Neural progenitor cell (in vitro differentiated cells): ENCODE results near the gene NRF1. TPM values are rescaled to one million over a fixed set of nuclear protein-coding genes. Genes with fewer than 3 reads are reported as not detected.

Source experiments
- DNase-seq: peaks from one replicate; pipeline ENCODE4 v3.0.0-alpha.2; 2016; ENCODE audit warnings: low spot score
- H2AFZ ChIP-seq: fragments of 200-600 bp; sonication (generic); replicated peaks from 2 replicates; pipeline ENCODE4 v1.6.1; 2016; ENCODE audit warnings: antibody characterized with exemption
- H3F3A ChIP-seq: fragments of 200-600 bp; sonication (generic); 2 replicates; pipeline ENCODE4 v1.6.1; 2016; ENCODE audit warnings: antibody characterized with exemption, low read depth
- H3K27ac ChIP-seq: fragments of 200-600 bp; sonication (generic); 2 replicates; pipeline ENCODE4 v1.5.1; 2016; ENCODE audit warnings: mild to moderate bottlenecking
- H3K27me3 ChIP-seq: fragments of 200-600 bp; sonication (generic); 2 replicates; pipeline ENCODE4 v1.6.1; 2016; ENCODE audit warnings: mild to moderate bottlenecking, moderate library complexity
- H3K36me3 ChIP-seq: fragments of 200-600 bp; sonication (generic); 2 replicates; pipeline ENCODE4 v1.5.1; 2016
- H3K4me1 ChIP-seq: fragments of 200-600 bp; sonication (generic); 2 replicates; pipeline ENCODE4 v1.6.1; 2016; ENCODE audit warnings: mixed run types
- H3K4me2 ChIP-seq: fragments of 200-600 bp; sonication (generic); 2 replicates; pipeline ENCODE4 v1.6.1; 2016
- H3K4me3 ChIP-seq: fragments of 200-600 bp; sonication (generic); 2 replicates; pipeline ENCODE4 v1.5.1; 2016
- H3K79me2 ChIP-seq: fragments of 200-600 bp; sonication (generic); 2 replicates; pipeline ENCODE4 v1.6.1; 2016; ENCODE audit warnings: low read depth
- H3K9ac ChIP-seq: fragments of 200-600 bp; sonication (generic); 2 replicates; pipeline ENCODE4 v1.6.1; 2016
- H3K9me3 ChIP-seq: fragments of 200-600 bp; sonication (generic); 2 replicates; pipeline ENCODE4 v1.5.1; 2016; ENCODE audit warnings: low read depth
- H4K20me1 ChIP-seq: fragments of 200-600 bp; sonication (generic); 2 replicates; pipeline ENCODE4 v1.6.1; 2016; ENCODE audit warnings: low read depth
- H3K27ac Mint-ChIP-seq: 3 replicates; pipeline ENCODE4 v1.8.0; 2021; ENCODE audit warnings: mixed read lengths
- H3K27me3 Mint-ChIP-seq: 2 replicates; pipeline ENCODE4 v1.8.0; 2022; ENCODE audit warnings: low read depth, mild to moderate bottlenecking, inconsistent platforms, moderate library complexity, mixed read lengths; ENCODE audit not compliant: insufficient read depth
- H3K36me3 Mint-ChIP-seq: 3 replicates; pipeline ENCODE4 v1.8.0; 2021; ENCODE audit warnings: mixed read lengths
- H3K4me1 Mint-ChIP-seq: 3 replicates; pipeline ENCODE4 v1.8.0; 2021; ENCODE audit warnings: mixed read lengths
- H3K4me3 Mint-ChIP-seq: 3 replicates; pipeline ENCODE4 v1.8.0; 2021; ENCODE audit warnings: mild to moderate bottlenecking, moderate library complexity, mixed read lengths
- H3K9me3 Mint-ChIP-seq: 3 replicates; pipeline ENCODE4 v1.8.0; 2020; ENCODE audit warnings: mixed read lengths
- EZH2 ChIP-seq: fragments of 200-600 bp; sonication (generic); IDR thresholded peaks from 2 replicates; pipeline ENCODE4 v1.6.1; 2017; ENCODE audit warnings: antibody characterized with exemption, mild to moderate bottlenecking, moderate library complexity
- EZH2phosphoT487 ChIP-seq: fragments of 200-600 bp; sonication (generic); IDR thresholded peaks from 2 replicates; pipeline ENCODE4 v1.6.1; 2017; ENCODE audit warnings: antibody characterized with exemption
- total RNA-seq: library from RNA; depleted of rRNA; stranded (reverse); fragments of >200 nt; gene quantifications from 2 replicates; pipeline ENCODE4 v1.2.3, GENCODE V29; 2015; ENCODE audit warnings: low replicate concordance
- TF ChIP-seq, protein P1 (sequence below): fragments of 200-600 bp; sonication (generic); IDR thresholded peaks from 2 replicates; pipeline ENCODE4 v1.5.1; 2017; ENCODE audit warnings: antibody characterized with exemption, mild to moderate bottlenecking

NRF1 gene
- total RNA-seq, 1 donor from 2014 or later = 22.9 TPM

DNA sequence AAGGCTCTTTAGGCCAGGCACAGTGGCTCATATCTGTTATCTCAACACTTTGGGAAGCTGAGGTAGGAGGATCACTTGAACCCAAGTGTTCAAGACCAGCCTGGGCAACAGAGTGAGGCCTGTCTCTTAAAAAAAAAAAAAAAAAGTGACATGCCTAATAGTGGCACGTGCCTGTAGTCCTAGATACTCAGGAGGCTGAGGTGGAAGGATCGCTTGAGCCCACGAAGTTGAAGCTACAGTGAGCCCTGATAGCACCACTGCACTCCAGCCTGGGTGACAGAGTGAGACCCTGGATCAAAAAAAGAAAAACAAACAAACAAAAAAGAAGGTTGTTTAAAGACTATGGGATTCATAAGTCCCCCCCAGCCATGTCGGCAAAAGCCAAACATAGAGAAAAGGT is 42.2 kb upstream of the NRF1 start:
- Mint-ChIP-seq H3K27me3 (no peaks in the 10 kb centered on the region), H3K4me3 (no peak overlapping the region), H3K9me3 (peaks cover 14% of the 10 kb centered on the region), H3K36me3 (no peaks in the 10 kb centered on the region), H3K27ac (no peak overlapping the region), H3K4me1 (peaks cover 6% of the 10 kb centered on the region)
- Histone ChIP-seq H3K9ac (no peak overlapping the region), H3K79me2 (no peaks in the 10 kb centered on the region), H2AFZ (no peak overlapping the region), H3K9me3 (no peaks in the 10 kb centered on the region), H3K36me3 (no peaks in the 10 kb centered on the region), H3K27ac (no peak overlapping the region), H4K20me1 (no peaks in the 10 kb centered on the region), H3K4me1 (no peaks in the 10 kb centered on the region), H3K27me3 (no peaks in the 10 kb centered on the region), H3K4me2 (no peak overlapping the region), H3K4me3 (no peak overlapping the region), H3F3A (no peaks in the 10 kb centered on the region)
- TF ChIP-seq, protein P1, sequence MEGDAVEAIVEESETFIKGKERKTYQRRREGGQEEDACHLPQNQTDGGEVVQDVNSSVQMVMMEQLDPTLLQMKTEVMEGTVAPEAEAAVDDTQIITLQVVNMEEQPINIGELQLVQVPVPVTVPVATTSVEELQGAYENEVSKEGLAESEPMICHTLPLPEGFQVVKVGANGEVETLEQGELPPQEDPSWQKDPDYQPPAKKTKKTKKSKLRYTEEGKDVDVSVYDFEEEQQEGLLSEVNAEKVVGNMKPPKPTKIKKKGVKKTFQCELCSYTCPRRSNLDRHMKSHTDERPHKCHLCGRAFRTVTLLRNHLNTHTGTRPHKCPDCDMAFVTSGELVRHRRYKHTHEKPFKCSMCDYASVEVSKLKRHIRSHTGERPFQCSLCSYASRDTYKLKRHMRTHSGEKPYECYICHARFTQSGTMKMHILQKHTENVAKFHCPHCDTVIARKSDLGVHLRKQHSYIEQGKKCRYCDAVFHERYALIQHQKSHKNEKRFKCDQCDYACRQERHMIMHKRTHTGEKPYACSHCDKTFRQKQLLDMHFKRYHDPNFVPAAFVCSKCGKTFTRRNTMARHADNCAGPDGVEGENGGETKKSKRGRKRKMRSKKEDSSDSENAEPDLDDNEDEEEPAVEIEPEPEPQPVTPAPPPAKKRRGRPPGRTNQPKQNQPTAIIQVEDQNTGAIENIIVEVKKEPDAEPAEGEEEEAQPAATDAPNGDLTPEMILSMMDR = no peak
- TF ChIP-seq EZH2phosphoT487 = no peak
- TF ChIP-seq EZH2 = no peak
- DNase-seq = no peak

DNA sequence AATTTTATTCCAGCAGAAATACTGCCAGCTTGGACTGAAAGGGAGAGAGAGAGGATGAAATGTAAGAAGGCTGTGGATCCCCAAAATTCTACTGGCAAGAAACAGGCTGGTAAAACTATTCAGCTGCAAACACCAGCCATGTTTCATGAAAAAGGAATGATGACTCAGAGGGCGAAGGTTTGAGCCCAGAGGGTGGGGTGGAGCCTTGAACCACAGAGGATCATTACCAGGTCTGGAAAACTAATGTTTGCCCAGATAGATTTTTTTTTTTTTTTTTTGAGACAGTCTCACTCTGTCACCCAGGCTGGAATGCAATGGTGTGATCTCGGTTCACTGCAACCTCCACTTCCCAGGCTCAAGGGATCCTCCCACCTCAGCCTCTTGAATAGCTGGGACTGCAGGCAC is 41.7 kb upstream of the NRF1 start:
- no peak overlapping the region for H3K4me3 Mint-ChIP-seq
- H3K4me1 Mint-ChIP-seq = peaks cover 6% of the 10 kb centered on the region
- TF ChIP-seq EZH2 (no peak), EZH2phosphoT487 (no peak)
- TF ChIP-seq, protein P1 = no peak
- Histone ChIP-seq H3K36me3 (no peaks in the 10 kb centered on the region), H3K27ac (no peak overlapping the region), H3K9me3 (no peaks in the 10 kb centered on the region), H3K4me3 (no peak overlapping the region), H3F3A (no peaks in the 10 kb centered on the region), H3K4me1 (no peaks in the 10 kb centered on the region), H3K9ac (no peak overlapping the region), H3K4me2 (no peak overlapping the region), H2AFZ (no peak overlapping the region), H4K20me1 (no peaks in the 10 kb centered on the region), H3K27me3 (no peaks in the 10 kb centered on the region), H3K79me2 (no peaks in the 10 kb centered on the region)
- no peak for DNase-seq
- no peak overlapping the region for H3K27ac Mint-ChIP-seq
- no peaks in the 10 kb centered on the region for H3K27me3 Mint-ChIP-seq
- peaks cover 14% of the 10 kb centered on the region for H3K9me3 Mint-ChIP-seq
- no peaks in the 10 kb centered on the region for H3K36me3 Mint-ChIP-seq

DNA sequence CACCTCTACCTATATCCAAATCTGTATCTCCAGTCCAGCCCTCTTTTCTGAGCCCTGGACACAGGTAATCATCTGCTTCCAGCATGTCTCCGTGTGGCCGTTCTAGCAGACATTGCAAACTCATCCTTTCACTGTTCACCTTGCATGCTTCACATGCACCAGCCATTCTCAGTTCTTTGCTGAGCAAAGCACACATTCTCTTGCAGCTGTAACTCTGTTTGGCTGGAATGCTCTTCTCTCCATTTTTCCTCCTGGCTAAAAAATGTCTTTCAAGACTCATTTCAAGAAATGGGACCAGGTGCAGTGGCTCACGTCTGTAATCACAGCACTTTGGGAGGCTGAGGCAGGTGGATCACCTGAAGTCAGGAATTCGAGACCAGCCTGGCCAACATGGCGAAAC is 40.3 kb upstream of the NRF1 start:
- Histone ChIP-seq H3K4me1 (no peaks in the 10 kb centered on the region), H3F3A (no peaks in the 10 kb centered on the region), H3K27me3 (no peaks in the 10 kb centered on the region), H3K36me3 (no peaks in the 10 kb centered on the region), H3K4me2 (no peak overlapping the region), H3K9me3 (no peaks in the 10 kb centered on the region), H2AFZ (no peak overlapping the region), H3K4me3 (no peak overlapping the region), H3K27ac (no peak overlapping the region), H3K9ac (no peak overlapping the region), H3K79me2 (no peaks in the 10 kb centered on the region), H4K20me1 (no peaks in the 10 kb centered on the region)
- peaks cover 6% of the 10 kb centered on the region for H3K4me1 Mint-ChIP-seq
- peaks cover 15% of the 10 kb centered on the region for H3K9me3 Mint-ChIP-seq
- H3K27ac Mint-ChIP-seq = no peak overlapping the region
- H3K36me3 Mint-ChIP-seq = no peaks in the 10 kb centered on the region
- H3K4me3 Mint-ChIP-seq = no peak overlapping the region
- H3K27me3 Mint-ChIP-seq = no peaks in the 10 kb centered on the region
- no peak for DNase-seq
- no peak for TF ChIP-seq EZH2
- TF ChIP-seq, protein P1 = no peak
- no peak for TF ChIP-seq EZH2phosphoT487

DNA sequence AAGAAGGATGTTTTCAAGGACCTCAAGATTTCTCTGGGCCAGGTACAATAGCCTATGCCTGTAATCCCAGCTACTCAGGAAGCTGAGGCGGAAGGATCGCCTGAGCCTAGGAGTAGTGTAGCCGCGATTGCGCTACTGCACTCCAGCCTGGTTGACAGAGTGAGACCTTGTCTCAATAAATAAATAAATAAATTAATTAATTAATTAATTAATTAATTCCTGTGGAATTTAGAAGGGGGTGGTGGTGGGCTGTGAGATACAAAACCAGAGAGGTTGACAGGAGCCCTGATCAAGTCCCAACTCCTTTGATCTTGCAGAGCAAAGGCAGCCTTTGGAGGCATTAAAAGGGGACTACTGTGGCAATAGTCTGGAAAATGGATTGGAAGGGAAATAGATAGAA is 39.3 kb upstream of the NRF1 start:
- no peaks in the 10 kb centered on the region for H3K27me3 ChIP-seq
- H3K4me3 ChIP-seq = no peak overlapping the region
- H3F3A ChIP-seq = no peaks in the 10 kb centered on the region
- no peaks in the 10 kb centered on the region for H3K9me3 ChIP-seq
- Mint-ChIP-seq H3K27me3 (no peaks in the 10 kb centered on the region), H3K27ac (no peak overlapping the region), H3K4me1 (peaks cover 6% of the 10 kb centered on the region), H3K9me3 (peaks cover 16% of the 10 kb centered on the region), H3K36me3 (no peaks in the 10 kb centered on the region), H3K4me3 (no peak overlapping the region)
- no peak overlapping the region for H3K27ac ChIP-seq
- H3K4me2 ChIP-seq = no peak overlapping the region
- no peaks in the 10 kb centered on the region for H3K36me3 ChIP-seq
- H3K79me2 ChIP-seq = no peaks in the 10 kb centered on the region
- no peak overlapping the region for H2AFZ ChIP-seq
- no peak overlapping the region for H3K9ac ChIP-seq
- no peak for DNase-seq
- no peaks in the 10 kb centered on the region for H4K20me1 ChIP-seq
- no peaks in the 10 kb centered on the region for H3K4me1 ChIP-seq
- no peak for TF ChIP-seq EZH2
- TF ChIP-seq EZH2phosphoT487 = no peak
- TF ChIP-seq, protein P1 = no peak
